Mesenchymal stem cell (in vitro differentiated cells and primary cell): Measurements from ENCODE around the gene SUGT1.

Experiments used
- DNase-seq: peaks from one replicate; pipeline ENCODE4 v3.0.0-alpha.2; 2013
- H2AFZ ChIP-seq: one replicate; pipeline ENCODE4 v1.6.1; 2013; ENCODE audit warnings: low read depth, mild to moderate bottlenecking, control low read depth, inconsistent platforms, low read length, moderate library complexity
- H2AK5ac ChIP-seq: 2 replicates; pipeline ENCODE4 v1.6.1; 2013; ENCODE audit warnings: low read length, moderate library complexity, mild to moderate bottlenecking, inconsistent platforms; ENCODE audit not compliant: severe bottlenecking
- H2BK120ac ChIP-seq: one replicate; pipeline ENCODE4 v1.6.1; 2013; ENCODE audit warnings: low read depth, mild to moderate bottlenecking, inconsistent platforms, low read length, moderate library complexity
- H2BK12ac ChIP-seq, 2 experiments: one replicate each; pipeline ENCODE4 v1.6.1; 2013; ENCODE audit warnings: inconsistent platforms in 2 of 2, low read length in 2 of 2, mild to moderate bottlenecking in 2 of 2, moderate library complexity in 2 of 2, control low read depth in 1 of 2
- H2BK15ac ChIP-seq: one replicate; pipeline ENCODE4 v1.6.1; 2013; ENCODE audit warnings: mild to moderate bottlenecking, low read depth, inconsistent platforms; ENCODE audit not compliant: poor library complexity, severe bottlenecking
- H2BK5ac ChIP-seq: 2 replicates; pipeline ENCODE4 v1.6.1; 2013; ENCODE audit warnings: low read depth, mild to moderate bottlenecking, low read length, control low read depth, inconsistent platforms; ENCODE audit not compliant: poor library complexity, severe bottlenecking
- H3K14ac ChIP-seq, 2 experiments: one replicate each; pipeline ENCODE4 v1.6.1; 2013; ENCODE audit warnings: inconsistent platforms in 2 of 2, low read length in 2 of 2, control low read depth in 1 of 2, mild to moderate bottlenecking in 1 of 2, moderate library complexity in 1 of 2
- H3K18ac ChIP-seq, 2 experiments: one replicate each; pipeline ENCODE4 v1.6.1; 2013; ENCODE audit warnings: inconsistent platforms in 2 of 2, low read length in 2 of 2, control low read depth in 1 of 2, low read depth in 1 of 2, mild to moderate bottlenecking in 1 of 2
- H3K23ac ChIP-seq, 2 experiments: one replicate each; pipeline ENCODE4 v1.6.1; 2013; ENCODE audit warnings: inconsistent platforms in 2 of 2, low read length in 2 of 2, mild to moderate bottlenecking in 2 of 2, moderate library complexity in 2 of 2, control low read depth in 1 of 2
- H3K27ac ChIP-seq: 2 replicates; pipeline ENCODE4 v1.5.1; 2013; ENCODE audit warnings: mild to moderate bottlenecking, moderate library complexity, low read length, control low read depth, inconsistent platforms; ENCODE audit not compliant: poor library complexity, severe bottlenecking
- H3K27me3 ChIP-seq, 2 experiments: 2 replicates each; pipeline versions ENCODE4 v1.6.1 to v1.7.0; 2013; ENCODE audit warnings: low read length in 2 of 2, mild to moderate bottlenecking in 2 of 2, moderate library complexity in 2 of 2, control low read depth in 1 of 2, inconsistent platforms in 1 of 2; ENCODE audit not compliant: control insufficient read depth in 1 of 2, insufficient read depth in 1 of 2
- H3K36me3 ChIP-seq, 2 experiments: 2 replicates each; pipeline versions ENCODE4 v1.6.1 to v1.7.0; 2013; ENCODE audit warnings: low read length in 2 of 2, control low read depth in 1 of 2, inconsistent platforms in 1 of 2, low read depth in 1 of 2, mild to moderate bottlenecking in 1 of 2; ENCODE audit not compliant: insufficient read depth in 2 of 2, control insufficient read depth in 1 of 2
- H3K4ac ChIP-seq, 2 experiments: one replicate each; pipeline ENCODE4 v1.6.1; 2013; ENCODE audit warnings: inconsistent platforms in 2 of 2, low read length in 2 of 2, mild to moderate bottlenecking in 2 of 2, moderate library complexity in 2 of 2, control low read depth in 1 of 2, low read depth in 1 of 2
- H3K4me1 ChIP-seq: 2 replicates; pipeline ENCODE4 v1.6.1; 2013; ENCODE audit warnings: low read depth, low read length, control low read depth; ENCODE audit not compliant: control insufficient read depth, insufficient read depth
- H3K4me2 ChIP-seq: 2 replicates; pipeline ENCODE4 v1.6.1; 2013; ENCODE audit warnings: low read length, mild to moderate bottlenecking, inconsistent platforms; ENCODE audit not compliant: poor library complexity, severe bottlenecking
- H3K4me3 ChIP-seq, 2 experiments: 2 replicates each; pipeline versions ENCODE4 v1.5.1 to v1.7.0; 2013; ENCODE audit warnings: low read length in 2 of 2, mild to moderate bottlenecking in 2 of 2, control low read depth in 1 of 2, low read depth in 1 of 2; ENCODE audit not compliant: insufficient read depth in 1 of 2
- H3K79me1 ChIP-seq: replicated peaks from 2 replicates; pipeline ENCODE4 v1.6.1; 2013; ENCODE audit warnings: mild to moderate bottlenecking, control low read depth, low read length, inconsistent platforms; ENCODE audit not compliant: poor library complexity, severe bottlenecking
- H3K9ac ChIP-seq: 2 replicates; pipeline ENCODE4 v1.7.0; 2013; ENCODE audit warnings: mild to moderate bottlenecking, low read length, moderate library complexity
- H3K9me3 ChIP-seq: 2 replicates; pipeline ENCODE4 v1.7.0; 2013; ENCODE audit warnings: mild to moderate bottlenecking, low read length; ENCODE audit not compliant: control insufficient read depth
- H4K8ac ChIP-seq: one replicate; pipeline ENCODE4 v1.6.1; 2013; ENCODE audit warnings: inconsistent platforms, mild to moderate bottlenecking, low read length, moderate library complexity
- H4K91ac ChIP-seq: one replicate; pipeline ENCODE4 v1.6.1; 2013; ENCODE audit warnings: mild to moderate bottlenecking, low read length, inconsistent platforms
- WGBS: methylation state at CpG from one replicate; pipeline ENCODE4 v1.1.7; 2013; ENCODE audit warnings: mixed read lengths; 5-methylcytosine and 5-hydroxymethylcytosine counted together

SUGT1 gene

DNA sequence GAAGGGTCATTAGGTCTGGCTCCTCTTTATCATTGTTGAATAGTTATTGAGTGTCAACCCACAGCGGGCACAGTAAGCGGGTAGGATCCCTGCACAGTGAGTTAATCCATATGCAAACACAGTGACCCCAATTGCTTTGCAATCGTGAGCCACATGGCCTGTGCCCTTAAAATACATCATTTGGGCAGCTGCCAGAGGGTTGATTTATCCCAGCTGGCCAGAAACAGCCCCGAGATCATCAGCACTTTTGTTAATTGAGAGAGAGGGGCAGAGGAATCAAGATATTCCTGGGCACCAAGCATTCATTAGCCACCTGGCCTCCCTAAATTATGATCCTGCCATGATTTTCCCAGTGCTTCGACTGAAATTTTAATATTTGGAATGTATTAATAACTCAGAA, 96.8 kb downstream of the SUGT1 start:
- no peak for DNase-seq
- Histone ChIP-seq H3K27ac (no peak overlapping the region), H2BK5ac (no peak overlapping the region), H2BK120ac (no peak overlapping the region), H3K36me3 (no peaks in the 10 kb centered on the region), H3K4ac (no peak overlapping the region), H2BK12ac (no peak overlapping the region), H2AK5ac (no peak overlapping the region), H3K9me3 (no peaks in the 10 kb centered on the region), H3K23ac (no peak overlapping the region), H3K18ac (no peak overlapping the region), H2AFZ (no peak overlapping the region), H3K14ac (no peak overlapping the region), H3K4me1 (no peaks in the 10 kb centered on the region), H4K91ac (no peak overlapping the region), H3K9ac (no peak overlapping the region), H2BK15ac (no peak overlapping the region), H4K8ac (no peak overlapping the region), H3K79me1 (no peaks in the 10 kb centered on the region), H3K27me3 (peaks cover 0 to 11% of the 10 kb centered on the region in 2 experiments), H3K4me3 (no peak overlapping the region), H3K4me2 (no peak overlapping the region)
- WGBS, result 64% methylated on average over 5 of the region's 5 CpGs
